NCI-H146 treated with DMSO at 0.1 percent for 48 hours (cell line): ENCODE measurements around the gene MON2.
"Not testable (repeated sequence)": the region's sequence is repeated elsewhere in the genome, so short reads cannot be mapped to it uniquely, and the experiment has no call there.

Experiments
- DNase-seq: peaks from one replicate; lab custom pipeline; 2025; ENCODE audit not compliant: unreplicated experiment; lab: John Stamatoyannopoulos, UW

MON2 gene

DNA sequence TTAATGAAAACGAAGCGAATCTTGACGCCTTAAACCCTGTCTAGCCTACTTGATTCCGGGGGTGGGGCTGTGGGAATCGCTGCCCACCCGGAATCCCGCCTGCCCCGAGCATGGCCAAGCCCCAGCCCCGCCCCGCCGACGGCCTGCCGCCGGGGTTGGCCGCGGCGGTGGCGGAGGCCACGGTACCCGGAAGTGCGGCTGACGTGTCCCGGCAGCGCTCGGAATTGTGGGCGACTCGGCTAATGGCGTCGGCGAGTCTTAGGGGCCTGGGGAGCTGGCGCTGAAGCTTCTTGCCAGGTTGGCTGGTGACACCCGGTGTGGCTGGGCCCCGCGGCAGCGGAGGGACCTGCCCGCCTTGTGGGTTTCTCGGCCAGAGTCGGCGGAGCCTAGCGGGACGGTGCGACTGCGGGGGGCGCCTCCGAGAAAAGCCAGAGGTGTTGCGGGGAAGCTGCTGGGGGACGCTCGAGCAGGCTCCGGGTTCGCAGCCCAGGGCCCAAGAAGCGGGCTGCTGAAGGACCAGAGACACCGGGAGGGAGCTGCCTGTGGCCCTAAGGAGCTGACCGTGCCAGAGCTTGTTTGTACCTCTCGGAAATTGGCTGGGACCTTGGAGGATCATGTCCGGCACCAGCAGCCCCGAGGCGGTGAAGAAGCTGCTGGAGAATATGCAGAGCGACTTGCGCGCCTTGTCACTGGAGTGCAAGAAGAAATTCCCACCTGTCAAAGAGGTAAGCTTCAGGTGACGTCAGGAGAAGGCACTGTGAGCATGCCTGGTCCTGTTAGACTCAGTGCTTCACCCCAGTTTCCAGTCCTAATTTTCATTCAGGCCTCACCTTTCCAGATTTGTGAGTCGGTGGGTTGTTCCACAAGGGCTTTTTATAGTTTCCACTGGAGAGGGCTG lies at the start of gene MON2:
TSS of gene MON2 (plus strand) at position 233 of the 898 bp plus-strand sequence. CDS start at position 615, 382 bp downstream.
- DNase-seq: peak; percentile 63

GRCh38 chr12:62426089-62426488 lies 40.5 kb upstream of the MON2 start:
- DNase-seq: no peak

DNA sequence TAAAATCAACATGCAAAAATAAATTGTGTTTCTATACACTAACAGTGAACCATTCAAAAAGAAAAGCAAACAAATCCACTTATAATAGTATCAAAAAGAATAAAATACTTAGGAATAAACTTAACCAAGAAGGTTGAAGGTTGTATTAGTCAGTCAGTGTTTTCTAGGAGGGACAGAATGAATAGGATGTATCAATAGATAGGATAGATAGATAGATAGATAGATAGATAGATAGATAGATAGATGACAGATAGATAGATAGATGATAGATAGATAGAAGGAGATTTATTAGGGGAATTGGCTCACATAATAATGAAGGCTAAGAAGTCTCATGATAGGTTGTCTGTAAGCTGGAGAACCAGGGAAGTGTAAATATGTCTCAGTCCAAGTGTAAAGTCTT lies 37.2 kb upstream of the MON2 start:
- DNase-seq: no peak

GRCh38 chr12:62434494-62435302 lies 31.9 kb upstream of the MON2 start:
- peak; percentile 28 for DNase-seq

- peak; percentile 27 for DNase-seq
These were observed 31.1 kb upstream of the MON2 start for GRCh38 chr12:62435303-62436163.

- no peak for DNase-seq
These were observed 30.5 kb upstream of the MON2 start for GRCh38 chr12:62436164-62436503.

- peak; percentile 20 for DNase-seq
These were observed 28.4 kb upstream of the MON2 start for GRCh38 chr12:62438098-62438692.

GRCh38 chr12:62446754-62447452 lies 19.7 kb upstream of the MON2 start:
- no peak for DNase-seq

DNA sequence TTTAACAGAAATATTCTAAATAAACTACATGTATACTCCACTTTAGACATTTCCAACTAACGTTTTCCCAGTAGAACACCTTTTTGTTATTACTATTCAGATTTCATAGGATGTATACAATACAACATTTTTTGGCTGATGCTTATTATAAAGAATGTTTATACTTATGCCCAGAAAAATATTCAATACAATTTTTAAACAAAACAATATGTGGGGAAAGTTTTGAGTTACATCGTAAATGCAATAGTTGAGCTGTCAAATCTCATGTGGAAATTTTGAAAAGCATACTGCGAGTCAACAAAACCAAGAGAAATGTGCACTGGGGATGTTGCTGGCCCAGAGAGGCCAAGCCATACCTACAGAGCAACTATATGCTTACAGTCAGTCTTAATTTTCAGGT lies 18.2 kb upstream of the MON2 start:
- DNase-seq: no peak

DNA sequence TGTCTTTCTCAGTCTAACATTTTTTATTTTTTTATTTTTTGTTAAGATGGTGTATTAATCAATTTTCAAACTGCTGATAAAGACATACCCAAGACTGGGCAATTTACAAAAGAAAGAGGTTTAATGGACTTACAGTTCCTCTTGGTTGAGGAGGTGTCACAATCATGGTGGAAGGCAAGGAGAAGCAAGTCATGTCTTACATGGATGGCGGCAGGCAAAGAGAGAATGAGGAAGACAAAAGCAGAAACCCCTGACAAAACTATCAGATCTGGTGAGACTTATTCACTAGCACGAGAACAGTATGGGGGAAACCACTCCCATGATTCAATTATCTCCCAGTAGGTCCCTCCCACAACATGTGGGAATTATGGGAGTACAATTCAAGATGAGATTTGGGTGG lies 11.2 kb upstream of the MON2 start:
- not testable (repeated sequence) for DNase-seq

DNA sequence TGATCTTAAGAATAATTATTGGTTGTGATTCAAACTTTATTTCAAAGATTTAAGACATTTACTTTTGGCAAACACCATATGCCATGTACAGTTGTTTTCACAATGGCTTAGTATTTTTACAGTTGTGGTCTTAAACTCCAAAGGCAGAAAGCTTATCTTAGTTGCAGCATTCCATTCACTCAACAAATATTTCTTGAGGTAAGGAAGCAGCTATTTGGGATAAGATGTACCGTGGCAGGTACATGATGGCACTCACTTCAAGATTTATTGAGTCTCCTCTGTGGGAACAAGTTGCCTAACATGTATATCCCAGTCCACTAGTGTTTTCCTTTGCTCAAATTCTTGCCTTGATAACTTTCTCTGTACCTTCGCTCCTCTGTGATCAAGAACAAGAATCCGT lies 8.0 kb upstream of the MON2 start:
- no peak for DNase-seq

GRCh38 chr12:62459976-62460375 lies 6.7 kb upstream of the MON2 start:
- DNase-seq: no peak

DNA sequence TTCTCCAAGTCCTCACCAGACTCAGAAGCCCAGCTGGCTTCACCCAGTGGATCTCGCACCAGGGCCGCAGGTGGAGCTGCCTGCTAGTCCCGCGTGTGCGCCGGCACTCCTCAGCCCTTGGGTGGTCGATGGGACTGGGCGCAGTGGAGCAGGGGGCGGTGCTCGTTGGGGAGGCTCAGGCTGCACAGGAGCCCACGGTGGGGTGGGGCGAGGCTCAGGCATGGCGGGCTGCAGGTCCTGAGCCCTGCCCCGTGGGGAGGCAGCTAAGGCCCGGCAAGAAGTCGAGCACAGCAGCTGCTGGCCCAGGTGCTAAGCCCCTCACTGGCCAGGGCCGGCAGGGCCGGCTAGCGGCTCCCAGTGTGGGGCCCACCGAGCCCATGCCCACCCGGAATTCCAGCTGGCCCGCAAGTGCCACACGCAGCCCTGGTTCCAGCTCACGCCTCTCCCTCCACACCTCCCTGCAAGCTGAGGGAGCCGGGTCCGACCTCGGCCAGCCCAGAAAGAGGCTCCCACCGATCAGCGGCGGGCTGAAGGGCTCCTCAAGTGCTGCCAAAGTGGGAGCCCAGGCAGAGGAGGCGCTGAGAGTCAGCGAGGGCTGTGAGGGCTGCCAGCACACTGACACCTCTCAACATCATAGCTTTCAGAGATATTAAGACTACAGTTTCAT lies 5.3 kb upstream of the MON2 start:
- not testable (repeated sequence) for DNase-seq

GRCh38 chr12:62463252-62463651 lies 3.4 kb upstream of the MON2 start:
- DNase-seq: not testable (repeated sequence)

GRCh38 chr12:62466018-62466593 lies 520 bp upstream of the MON2 start:
- no peak for DNase-seq

GRCh38 chr12:62468397-62468796 lies 1.8 kb downstream of the MON2 start:
- no peak for DNase-seq

DNA sequence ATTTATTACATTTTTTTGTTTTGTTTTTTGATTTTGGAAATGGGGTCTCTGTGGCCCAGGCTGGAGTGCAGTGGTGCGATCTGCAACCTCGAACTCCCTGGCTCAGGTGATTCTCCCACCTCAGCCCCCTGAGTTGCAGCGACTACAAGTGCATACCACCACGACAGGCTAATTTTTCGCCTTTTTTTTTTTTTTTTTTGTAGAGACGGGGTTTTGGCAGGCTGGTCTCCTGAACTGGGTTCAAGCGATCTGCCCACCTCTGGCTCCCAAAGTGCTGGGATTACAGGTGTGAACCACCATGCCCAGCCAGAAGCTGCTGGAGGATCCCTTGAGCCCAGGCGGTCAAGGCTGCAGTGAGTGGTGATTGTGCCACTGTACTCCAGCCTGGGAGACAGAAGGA lies 2.3 kb downstream of the MON2 start:
- no peak for DNase-seq

- no peak for DNase-seq
These were observed 3.1 kb downstream of the MON2 start for GRCh38 chr12:62469704-62470103.

GRCh38 chr12:62471734-62472133 lies 5.1 kb downstream of the MON2 start:
- DNase-seq: no peak
